CD4-positive, alpha-beta T cell treated with Interleukin-17A for 4 hours (primary cell): ENCODE data around the gene THSD4.

Experiments
- DNase-seq: peaks from one replicate; pipeline ENCODE4 v3.0.0-alpha.2; 2020; ENCODE audit warnings: mixed read lengths

Gene THSD4

GRCh38 chr15:71515375-71516186, 400.3 kb downstream of the THSD4 start:
- DNase-seq = no peak

DNA sequence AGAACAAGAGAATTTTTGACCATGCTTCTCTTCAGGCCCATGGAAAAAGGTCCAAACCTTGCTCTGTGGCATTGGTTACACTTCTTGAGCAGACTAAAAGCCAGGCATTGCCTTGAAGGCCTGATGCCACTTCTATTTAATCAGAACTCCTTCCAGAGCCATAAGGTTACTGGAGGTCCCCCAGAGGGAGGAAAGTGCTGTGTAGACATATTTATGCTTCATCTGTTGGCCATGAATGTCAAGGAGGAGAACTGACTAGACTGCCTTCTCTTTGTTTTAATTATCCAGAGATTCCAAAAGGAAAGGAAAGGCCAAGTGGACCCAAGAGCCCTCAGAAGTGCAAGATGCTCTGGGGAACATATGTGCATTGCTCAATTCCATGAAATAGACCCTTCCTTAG, 402.5 kb downstream of the THSD4 start:
- DNase-seq = no peak

DNA sequence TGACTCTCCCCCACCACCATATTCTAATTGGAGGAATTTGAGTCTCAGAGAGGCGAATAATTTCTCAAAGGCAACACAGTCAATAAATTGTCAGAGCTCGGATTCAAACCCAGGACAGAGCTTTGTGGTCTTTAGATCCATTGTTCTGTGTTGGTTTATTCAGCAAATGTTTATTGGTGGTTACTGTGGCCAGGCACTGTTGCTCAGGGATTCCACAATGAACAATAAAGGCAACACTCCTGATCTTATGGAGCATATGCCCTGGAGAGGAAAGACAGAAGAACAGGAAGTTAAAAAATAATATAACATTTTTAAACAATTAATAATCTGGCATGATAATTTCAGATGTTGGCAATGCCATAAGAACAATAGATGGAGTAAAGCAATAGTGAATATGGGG, 403.4 kb downstream of the THSD4 start:
- no peak for DNase-seq

GRCh38 chr15:71526060-71526820, 411.0 kb downstream of the THSD4 start:
- DNase-seq = no peak

DNA sequence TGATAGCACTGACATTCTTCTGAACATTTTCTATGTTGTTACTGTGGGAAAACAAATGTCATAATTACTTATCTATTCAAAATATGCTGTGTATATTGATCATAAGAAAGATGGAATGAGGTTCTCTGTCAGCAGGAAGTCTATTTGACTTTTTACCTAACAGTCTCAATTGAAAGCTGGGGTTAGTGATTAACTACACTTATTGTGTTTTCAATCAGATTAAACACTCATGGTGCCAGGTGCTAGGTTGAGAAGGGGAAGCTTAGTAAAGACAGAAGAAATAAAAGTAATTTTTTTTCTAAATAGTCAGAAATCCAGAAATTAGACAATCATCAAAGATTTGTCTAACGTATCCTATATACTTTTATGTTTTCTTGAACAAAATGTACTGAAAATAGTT, 414.1 kb downstream of the THSD4 start:
- DNase-seq = no peak

- no peak for DNase-seq
Measured at GRCh38 chr15:71530116-71530515, 414.8 kb downstream of the THSD4 start.

GRCh38 chr15:71532994-71533393, 417.7 kb downstream of the THSD4 start:
- DNase-seq = no peak

- no peak for DNase-seq
Measured at GRCh38 chr15:71538181-71538580, 422.9 kb downstream of the THSD4 start.

DNA sequence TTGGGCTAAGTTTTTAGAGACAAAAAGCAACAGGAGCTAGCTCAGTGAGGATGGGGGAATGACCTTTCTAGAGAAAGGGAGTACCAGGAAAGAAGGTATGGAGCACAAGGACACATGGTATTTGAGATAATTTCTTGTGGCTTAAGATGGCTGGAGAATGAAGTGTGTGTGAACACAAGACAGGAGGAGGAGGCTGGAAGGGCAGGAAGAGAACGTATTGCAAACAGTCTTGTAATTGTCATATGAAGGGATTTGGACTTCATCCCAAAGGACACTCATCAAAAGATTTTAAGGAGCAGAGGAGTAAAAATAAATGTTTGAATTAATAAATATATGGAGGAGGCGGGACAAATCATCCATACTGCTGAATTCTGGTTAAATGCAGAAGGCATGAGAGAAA, 426.5 kb downstream of the THSD4 start:
- no peak for DNase-seq

DNA sequence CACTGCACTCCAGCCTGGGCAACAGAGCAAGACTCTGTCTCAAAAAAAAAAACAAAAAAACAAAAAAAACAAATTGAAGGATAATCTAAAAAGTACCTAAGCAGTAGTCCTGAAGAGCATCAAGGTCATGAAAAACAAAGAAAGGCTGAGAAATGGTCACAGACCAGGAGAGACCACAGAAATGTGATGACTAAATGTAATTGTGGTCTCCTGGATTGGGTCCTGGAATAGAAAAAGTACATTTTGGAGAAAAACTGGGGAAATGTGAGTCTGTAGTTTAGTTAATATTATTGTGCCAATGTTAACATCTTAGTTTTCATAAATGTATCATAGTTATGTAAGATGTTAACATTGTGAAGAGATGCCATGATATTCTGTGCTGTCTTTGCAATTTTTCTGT, 427.6 kb downstream of the THSD4 start:
- DNase-seq = no peak

GRCh38 chr15:71543413-71543812, 428.1 kb downstream of the THSD4 start:
- DNase-seq = no peak

DNA sequence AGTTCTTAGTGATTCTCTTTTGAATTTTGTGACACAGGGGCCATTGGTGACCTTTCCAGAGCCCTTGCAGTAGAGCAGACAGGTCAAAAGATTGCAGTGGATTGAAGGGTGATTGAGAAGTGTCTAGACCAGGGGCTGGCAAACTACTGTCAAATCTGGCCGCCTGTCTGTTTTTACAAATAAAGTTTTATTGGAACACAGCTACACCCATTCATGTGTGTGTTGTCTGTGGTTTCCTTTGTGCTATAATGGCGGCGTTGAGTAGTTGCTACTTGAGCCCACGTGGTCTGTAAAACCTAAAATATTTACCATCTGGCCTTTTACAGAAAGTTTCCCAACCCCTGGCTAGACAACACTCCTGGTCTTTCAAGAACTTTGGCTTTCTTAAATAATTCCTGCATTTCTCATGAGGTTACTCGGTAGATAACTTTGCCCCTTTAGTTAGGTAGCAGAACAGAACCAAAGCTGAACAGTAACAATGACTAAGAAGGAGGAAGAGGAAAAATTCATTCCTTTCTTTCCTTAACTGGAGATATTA, 430.0 kb downstream of the THSD4 start:
- DNase-seq = no peak

GRCh38 chr15:71545923-71546322, 430.7 kb downstream of the THSD4 start:
- no peak for DNase-seq

- no peak for DNase-seq
Measured at GRCh38 chr15:71547011-71547410, 431.7 kb downstream of the THSD4 start.

- DNase-seq = no peak
Measured at GRCh38 chr15:71548401-71548807, 433.1 kb downstream of the THSD4 start.

GRCh38 chr15:71549091-71549490, 433.8 kb downstream of the THSD4 start:
- DNase-seq = no peak

DNA sequence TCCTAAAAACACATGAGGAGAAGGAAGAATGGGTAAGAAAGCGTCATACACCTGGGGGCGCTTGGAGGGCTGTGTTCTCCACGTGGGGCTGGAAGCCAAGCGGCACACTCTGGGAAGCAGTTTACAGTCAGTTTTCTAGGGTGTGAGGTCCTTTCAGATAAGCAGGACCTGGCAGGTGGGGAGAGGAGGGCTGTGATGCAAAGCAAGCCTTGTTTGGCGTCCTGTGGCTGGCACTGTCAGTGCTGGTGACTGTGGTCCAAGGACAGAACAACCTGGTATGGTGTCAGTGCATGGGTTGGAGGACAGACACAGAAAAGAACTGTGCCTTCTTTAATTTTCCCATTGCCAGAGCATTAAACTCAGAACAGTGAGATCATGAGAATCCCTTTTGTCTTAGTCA, 434.4 kb downstream of the THSD4 start:
- DNase-seq = no peak

DNA sequence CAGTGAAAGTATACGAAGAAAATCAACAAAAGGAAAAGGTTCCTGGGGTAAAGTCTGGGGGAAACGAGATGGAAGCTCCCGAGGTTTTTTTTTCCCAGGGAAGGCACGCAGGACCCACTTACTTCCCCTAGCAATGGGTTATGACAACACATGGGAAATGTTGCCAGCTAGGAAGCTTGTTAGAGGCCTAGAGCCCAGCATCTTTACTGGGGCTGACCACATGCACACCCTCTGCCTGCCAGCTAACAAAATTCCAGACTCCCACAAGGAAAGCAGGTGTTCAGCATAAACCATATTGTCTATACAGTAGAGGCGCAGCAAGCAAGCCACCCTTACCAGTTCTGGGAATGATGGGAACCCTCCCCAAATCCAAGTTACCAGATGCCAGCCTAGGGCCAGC, 436.3 kb downstream of the THSD4 start:
- DNase-seq = no peak

GRCh38 chr15:71559098-71559497, 443.8 kb downstream of the THSD4 start:
- DNase-seq = no peak

- no peak for DNase-seq
Measured at GRCh38 chr15:71559616-71560015, 444.3 kb downstream of the THSD4 start.

GRCh38 chr15:71562251-71562650, 447.0 kb downstream of the THSD4 start:
- no peak for DNase-seq

- no peak for DNase-seq
Measured at GRCh38 chr15:71564217-71564616, 448.9 kb downstream of the THSD4 start.

DNA sequence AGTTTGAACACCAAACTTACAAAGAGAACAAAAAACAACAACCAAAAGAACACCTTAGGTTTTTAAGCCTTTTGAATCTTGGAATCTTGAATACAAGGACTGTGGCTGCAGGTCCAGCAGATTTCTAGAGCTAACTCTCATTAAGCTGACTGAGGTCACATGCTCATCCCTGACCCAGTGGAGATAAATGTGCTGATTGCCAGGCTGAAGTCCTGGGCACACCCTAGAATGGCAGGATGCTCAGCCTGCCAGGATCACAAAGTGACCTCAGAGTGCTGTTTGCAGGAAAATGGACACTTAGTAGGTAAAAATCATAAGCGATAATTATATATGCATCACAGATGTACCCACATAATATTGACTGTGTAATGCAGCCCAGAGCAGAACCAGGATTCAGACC, 449.7 kb downstream of the THSD4 start:
- DNase-seq = no peak

DNA sequence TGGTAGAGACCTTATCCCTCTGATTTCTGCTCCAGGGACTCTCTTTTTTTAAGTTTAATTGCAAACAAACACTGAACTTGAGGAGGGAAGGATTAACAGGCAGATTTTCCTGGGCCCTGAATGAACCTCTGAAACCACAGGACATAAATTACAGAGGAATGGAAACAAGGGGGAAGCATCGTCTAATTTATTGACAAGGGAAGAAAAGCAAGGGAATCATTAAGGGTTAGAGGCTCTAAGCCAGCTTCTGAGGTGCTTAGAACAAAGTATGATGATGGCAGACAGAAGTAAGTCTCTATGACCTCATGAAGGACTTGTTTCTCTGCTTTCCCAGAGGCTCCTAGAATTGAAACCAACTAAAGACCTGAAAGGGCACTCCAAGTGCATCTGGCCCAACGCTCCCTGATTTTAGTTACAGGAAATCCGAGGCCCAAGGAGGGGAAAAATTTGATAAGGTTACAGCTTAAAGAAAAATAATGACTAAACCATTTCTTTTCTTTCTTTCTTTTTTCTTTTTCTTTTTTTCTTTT, 450.4 kb downstream of the THSD4 start:
- DNase-seq = no peak
